GM18868 (cell line): ENCODE results near the gene RABGGTA.

ENCODE experiments used
- ATAC-seq: cut with Tn5 transposase; IDR thresholded peaks from one replicate; pipeline ENCODE4 v1.9.1; 2021; ENCODE audit warnings: mild to moderate bottlenecking, moderate library complexity; ENCODE audit not compliant: unreplicated experiment

Gene RABGGTA

GRCh38 chr14:24261969-24262327 is 9.4 kb downstream of the RABGGTA start:
- no peak for ATAC-seq

- ATAC-seq: no peak
Observed at GRCh38 chr14:24261256-24261968, 10.0 kb downstream of the RABGGTA start.

GRCh38 chr14:24260780-24261157 is 10.6 kb downstream of the RABGGTA start:
- ATAC-seq: no peak

- no peak for ATAC-seq
Observed at GRCh38 chr14:24260026-24260779, 11.2 kb downstream of the RABGGTA start.

- ATAC-seq: no peak
Observed at GRCh38 chr14:24259282-24260025, 11.9 kb downstream of the RABGGTA start.

GRCh38 chr14:24258548-24259265 is 12.7 kb downstream of the RABGGTA start:
- no peak for ATAC-seq

- no peak for ATAC-seq
Observed at GRCh38 chr14:24258119-24258518, 13.3 kb downstream of the RABGGTA start.

- no peak for ATAC-seq
Observed at GRCh38 chr14:24256960-24257359, 14.4 kb downstream of the RABGGTA start.

GRCh38 chr14:24255931-24256711 is 15.3 kb downstream of the RABGGTA start:
- ATAC-seq: no peak

GRCh38 chr14:24255438-24255837 is 16.0 kb downstream of the RABGGTA start:
- no peak for ATAC-seq

- no peak for ATAC-seq
Observed at GRCh38 chr14:24254630-24255392, 16.6 kb downstream of the RABGGTA start.

GRCh38 chr14:24253936-24254335 is 17.5 kb downstream of the RABGGTA start:
- no peak for ATAC-seq

GRCh38 chr14:24252289-24253124 is 18.9 kb downstream of the RABGGTA start:
- ATAC-seq: no peak

GRCh38 chr14:24251880-24252288 is 19.5 kb downstream of the RABGGTA start:
- no peak for ATAC-seq

- no peak for ATAC-seq
Observed at GRCh38 chr14:24250354-24250753, 21.0 kb downstream of the RABGGTA start.

GRCh38 chr14:24249230-24250021 is 22.0 kb downstream of the RABGGTA start:
- no peak for ATAC-seq

GRCh38 chr14:24247422-24247821 is 24.0 kb downstream of the RABGGTA start:
- no peak for ATAC-seq

- peak; percentile 19 for ATAC-seq
Observed at GRCh38 chr14:24246765-24247212, 24.6 kb downstream of the RABGGTA start.
